Stomach (tissue), 9 donors: ENCODE data around the gene RMND5A. TPM values are rescaled to one million over a fixed set of nuclear protein-coding genes. Genes with fewer than 3 reads are reported as not detected.

ENCODE experiments used
- DNase-seq, 2 donors: peaks; one replicate each; pipeline versions ENCODE4 v3.0.0 to v3.0.0-alpha.2; 2013 to 2019
- H3K27ac ChIP-seq, 5 donors: fragments of 200-600 bp in 4 of 5; sonication (generic) in 4 of 5; one replicate each; pipeline ENCODE4 v1.5.1; 2013 to 2019; ENCODE audit warnings: mild to moderate bottlenecking in 1 of 5, moderate library complexity in 1 of 5
- H3K27me3 ChIP-seq, 3 donors: fragments of 200-600 bp; sonication (generic); one replicate each; pipeline ENCODE4 v1.5.1; 2017 to 2019; ENCODE audit warnings: mixed run types in 1 of 3
- H3K36me3 ChIP-seq, 4 donors: fragments of 200-600 bp; sonication (generic); 1 replicate in 3 of 4; 2 replicates in 1 of 4; pipeline ENCODE4 v1.5.1; 2016 to 2019
- H3K4me1 ChIP-seq, 4 donors: fragments of 200-600 bp; sonication (generic); one replicate each; pipeline ENCODE4 v1.5.1; 2016 to 2019
- H3K4me3 ChIP-seq, 4 donors: fragments of 200-600 bp; sonication (generic) in 3 of 4; one replicate each; pipeline ENCODE4 v1.5.1; 2016 to 2019; ENCODE audit warnings: mild to moderate bottlenecking in 1 of 4
- H3K9me3 ChIP-seq, 4 donors: fragments of 200-600 bp; sonication (generic); one replicate each; pipeline ENCODE4 v1.5.1; 2016 to 2019
- CTCF ChIP-seq, 7 experiments: fragments of 450-650 bp in 4 of 7; fragments of 200-600 bp in 3 of 7; sonication (generic) in 3 of 7; IDR thresholded peaks; one replicate each; pipeline ENCODE4 v1.5.1; 2016 to 2019; ENCODE audit warnings: antibody characterized with exemption in 7 of 7, control low read depth in 2 of 7, mild to moderate bottlenecking in 1 of 7
- EP300 ChIP-seq: sonication (generic); formaldehyde crosslinking; IDR thresholded peaks from one replicate; pipeline ENCODE4 v1.6.1; 2017; ENCODE audit warnings: antibody characterized with exemption
- POLR2A ChIP-seq, 4 donors: fragments of 450-650 bp; IDR thresholded peaks; one replicate each; pipeline ENCODE4 v1.6.1; 2016; ENCODE audit warnings: antibody characterized with exemption in 4 of 4, control low read depth in 2 of 4, mild to moderate bottlenecking in 1 of 4, moderate library complexity in 1 of 4
- POLR2AphosphoS5 ChIP-seq, 3 donors: sonication (generic); formaldehyde crosslinking; IDR thresholded peaks; one replicate each; pipeline ENCODE4 v1.6.1; 2016; ENCODE audit warnings: antibody characterized with exemption in 3 of 3
- WGBS, 5 donors: extraction: QIAGEN DNeasy Blood & Tissue Kit in 3 of 5; methylation state at CpG; one replicate each; pipeline versions ENCODE4 v1.1.5 to v1.1.7; 2013 to 2018; 5-methylcytosine and 5-hydroxymethylcytosine counted together
- intact Hi-C: fragments of 100-400 bp; cut with DNase I; formaldehyde crosslinking; loops from one replicate; pipeline ENCODE4 v1.15.1; 2023; ENCODE audit warnings: low total_unique reads
- polyA plus RNA-seq, 3 donors: library from polyadenylated mRNA; stranded (reverse); fragments of 200-250 nt; gene quantifications; one replicate each; pipeline ENCODE4 v1.2.3, GENCODE V29; 2013
- total RNA-seq, 5 donors: library from RNA; depleted of rRNA; stranded (reverse); fragments of >200 nt; gene quantifications; one replicate each; pipeline versions ENCODE4 v1.1.0 to v1.2.3, GENCODE V29; 2014 to 2016
- donor health status: healthy with polysubstance abuse.
- donor health status: Bipolar disorder and iron deficiency.
- donor health status: healthy.

The RMND5A gene
- total and polyA plus RNA-seq, 8 donors = 7.3 to 111 (median 24.5) TPM

- Histone ChIP-seq H3K27me3 (no peaks in the 10 kb centered on the region), H3K36me3 (peaks cover 7 to 52% (median 47%) of the 10 kb centered on the region in 4 donors), H3K9me3 (peaks cover 0 to 13% (median 8%) of the 10 kb centered on the region in 4 donors), H3K4me3 (no peak overlapping the region), H3K27ac (no peak overlapping the region), H3K4me1 (peaks cover 0 to 5% (median 0%) of the 10 kb centered on the region in 4 donors)
- no peak for TF ChIP-seq POLR2A (IDR thresholded peaks at IDR 0.05)
- no peak for TF ChIP-seq POLR2AphosphoS5 (IDR thresholded peaks at IDR 0.05)
- TF ChIP-seq CTCF (IDR thresholded peaks at IDR 0.05) = no peak
- TF ChIP-seq EP300 = no peak
- intact Hi-C loops = no loop called here
- no peak for DNase-seq
Measured at GRCh38 chr2:86753606-86754005, 33.5 kb downstream of the RMND5A start.

GRCh38 chr2:86758405-86758804 lies 38.3 kb downstream of the RMND5A start:
- H3K36me3 ChIP-seq = peaks cover 5 to 47% (median 42%) of the 10 kb centered on the region in 4 donors
- peaks cover 0 to 3% (median 0%) of the 10 kb centered on the region in 4 donors for H3K4me1 ChIP-seq
- no peaks in the 10 kb centered on the region for H3K9me3 ChIP-seq
- WGBS, 5 donors = 92 to 94% (median 92%) methylated on average over 3 of the region's 3 CpGs
- no peak for TF ChIP-seq EP300
- no peak for TF ChIP-seq POLR2AphosphoS5 (IDR thresholded peaks at IDR 0.05)
- TF ChIP-seq POLR2A (IDR thresholded peaks at IDR 0.05) = no peak
- no peak for TF ChIP-seq CTCF (IDR thresholded peaks at IDR 0.05)
- DNase-seq = no peak
- intact Hi-C loops = no loop called here
- no peaks in the 10 kb centered on the region for H3K27me3 ChIP-seq
- no peak overlapping the region for H3K4me3 ChIP-seq
- no peak overlapping the region for H3K27ac ChIP-seq

- Histone ChIP-seq H3K4me3 (no peak overlapping the region), H3K27me3 (no peaks in the 10 kb centered on the region), H3K27ac (no peak overlapping the region), H3K36me3 (peaks cover 0 to 30% (median 24%) of the 10 kb centered on the region in 4 donors), H3K9me3 (no peaks in the 10 kb centered on the region), H3K4me1 (peaks cover 0 to 10% (median 0%) of the 10 kb centered on the region in 4 donors)
- DNase-seq = no peak
- 78 to 89% (median 82%) methylated on average over 4 of the region's 4 CpGs for WGBS, 5 donors
- TF ChIP-seq CTCF (IDR thresholded peaks at IDR 0.05) = no peak
- no peak for TF ChIP-seq POLR2AphosphoS5 (IDR thresholded peaks at IDR 0.05)
- no peak for TF ChIP-seq EP300
- TF ChIP-seq POLR2A (IDR thresholded peaks at IDR 0.05) = no peak
- intact Hi-C loops = no loop called here
Measured at GRCh38 chr2:86760371-86760770, 40.3 kb downstream of the RMND5A start.

GRCh38 chr2:86764661-86765309 lies 44.7 kb downstream of the RMND5A start:
- 64 to 71% (median 69%) methylated on average over 4 of the region's 4 CpGs for WGBS, 5 donors
- no peak overlapping the region for H3K27ac ChIP-seq
- intact Hi-C loops = no loop called here
- peaks cover 8 to 56% (median 52%) of the 10 kb centered on the region in 4 donors for H3K36me3 ChIP-seq
- DNase-seq = peak in 1 of 2 donors; percentile 71
- no peaks in the 10 kb centered on the region for H3K9me3 ChIP-seq
- TF ChIP-seq EP300 (no peak), CTCF (IDR thresholded peaks at IDR 0.05) (peak in 5 of 7 experiments; percentile 11 to 60 (median 58)), POLR2AphosphoS5 (IDR thresholded peaks at IDR 0.05) (peak in 1 of 3 donors; percentile 5), POLR2A (IDR thresholded peaks at IDR 0.05) (no peak)
- no peaks in the 10 kb centered on the region for H3K27me3 ChIP-seq
- H3K4me3 ChIP-seq = no peak overlapping the region
- H3K4me1 ChIP-seq = peaks cover 0 to 7% (median 0%) of the 10 kb centered on the region in 4 donors
